Testis (tissue), 2 donors: ENCODE data around the gene SMIM9.

Experiments used
- POLR2A ChIP-seq: fragments of 450-650 bp; IDR thresholded peaks from one replicate; pipeline ENCODE4 v1.6.1; 2017; ENCODE audit warnings: antibody characterized with exemption, mild to moderate bottlenecking, moderate library complexity
- TF ChIP-seq, protein P1 (sequence below), 3 experiments: fragments of 450-650 bp in 2 of 3; fragments of 200-600 bp in 1 of 3; sonication (generic) in 1 of 3; IDR thresholded peaks; one replicate each; pipeline ENCODE4 v1.5.1; 2016 to 2019; ENCODE audit warnings: antibody characterized with exemption in 3 of 3, mild to moderate bottlenecking in 2 of 3, moderate library complexity in 1 of 3

DNA sequence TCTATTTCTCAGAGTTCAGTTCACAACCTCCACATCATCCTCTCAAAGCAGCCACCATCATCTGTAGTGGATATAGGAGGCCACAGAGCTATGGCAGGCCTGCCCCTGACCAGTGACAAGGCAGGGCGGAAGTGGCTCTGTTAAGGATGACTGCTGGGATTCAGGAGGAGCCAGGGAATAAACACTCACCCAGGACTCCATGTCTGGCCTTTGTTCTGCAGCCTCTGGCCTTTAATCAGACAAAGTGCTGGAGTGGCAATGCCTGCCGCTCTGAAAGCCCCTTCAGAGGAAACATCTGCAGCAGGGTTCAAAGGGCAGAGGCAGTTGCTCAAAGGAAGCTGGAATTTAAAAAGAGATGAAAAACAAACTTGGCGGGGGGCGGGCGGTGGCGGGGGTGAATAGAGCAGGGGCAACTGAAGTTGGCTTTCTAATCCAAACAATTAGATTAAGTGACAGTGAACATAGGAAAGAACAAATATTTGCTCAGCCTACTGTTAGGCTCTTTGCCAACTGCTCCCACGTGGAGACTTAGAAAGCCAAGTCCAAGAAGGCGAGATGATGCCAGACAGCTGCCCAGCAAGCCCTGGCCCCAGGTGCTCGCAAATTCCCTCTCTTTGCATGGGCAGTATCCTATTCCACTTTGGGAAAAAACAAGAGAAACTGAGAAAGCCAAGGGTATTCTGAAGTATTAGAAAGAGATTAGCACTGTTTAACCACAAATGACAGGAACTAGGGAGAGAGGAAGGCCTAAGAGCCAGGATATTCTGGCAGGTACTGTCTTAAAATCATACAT lies 34.7 kb downstream of the SMIM9 start:
- TF ChIP-seq, protein P1, sequence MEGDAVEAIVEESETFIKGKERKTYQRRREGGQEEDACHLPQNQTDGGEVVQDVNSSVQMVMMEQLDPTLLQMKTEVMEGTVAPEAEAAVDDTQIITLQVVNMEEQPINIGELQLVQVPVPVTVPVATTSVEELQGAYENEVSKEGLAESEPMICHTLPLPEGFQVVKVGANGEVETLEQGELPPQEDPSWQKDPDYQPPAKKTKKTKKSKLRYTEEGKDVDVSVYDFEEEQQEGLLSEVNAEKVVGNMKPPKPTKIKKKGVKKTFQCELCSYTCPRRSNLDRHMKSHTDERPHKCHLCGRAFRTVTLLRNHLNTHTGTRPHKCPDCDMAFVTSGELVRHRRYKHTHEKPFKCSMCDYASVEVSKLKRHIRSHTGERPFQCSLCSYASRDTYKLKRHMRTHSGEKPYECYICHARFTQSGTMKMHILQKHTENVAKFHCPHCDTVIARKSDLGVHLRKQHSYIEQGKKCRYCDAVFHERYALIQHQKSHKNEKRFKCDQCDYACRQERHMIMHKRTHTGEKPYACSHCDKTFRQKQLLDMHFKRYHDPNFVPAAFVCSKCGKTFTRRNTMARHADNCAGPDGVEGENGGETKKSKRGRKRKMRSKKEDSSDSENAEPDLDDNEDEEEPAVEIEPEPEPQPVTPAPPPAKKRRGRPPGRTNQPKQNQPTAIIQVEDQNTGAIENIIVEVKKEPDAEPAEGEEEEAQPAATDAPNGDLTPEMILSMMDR (IDR thresholded peaks at IDR 0.05): no peak
- no peak for TF ChIP-seq POLR2A
